Keratinocyte (primary cell): ENCODE data around the gene ALOX5AP. TPM values are rescaled to one million over a fixed set of nuclear protein-coding genes. Genes with fewer than 3 reads are reported as not detected.

Experiments used
- DNase-seq: peaks from one replicate; pipeline ENCODE4 v3.0.0-alpha.2; 2011; ENCODE audit warnings: low read depth, missing footprints, low spot score
- FAIRE-seq: peaks from 2 replicates; lab custom pipeline; 2011; peaks lifted over from hg19 to GRCh38; lab: Jason Lieb, UNC
- H2AFZ ChIP-seq: 2 replicates; pipeline ENCODE4 v1.6.0; 2012; ENCODE audit warnings: low read length, control low read depth, inconsistent platforms; ENCODE audit not compliant: control insufficient read depth
- H3K27ac ChIP-seq: 2 replicates; pipeline ENCODE4 v1.5.1; 2011; ENCODE audit warnings: low read length; ENCODE audit not compliant: control insufficient read depth, insufficient read depth
- H3K27me3 ChIP-seq: 3 replicates; pipeline ENCODE4 v1.6.0; 2011; ENCODE audit warnings: low read length; ENCODE audit not compliant: control insufficient read depth, insufficient read depth; ENCODE audit errors: extremely low read depth
- H3K36me3 ChIP-seq, 2 experiments: 2 replicates in 1 of 2; 3 replicates in 1 of 2; pipeline ENCODE4 v1.5.1; 2011; ENCODE audit warnings: low read length in 2 of 2, mild to moderate bottlenecking in 1 of 2; ENCODE audit not compliant: control insufficient read depth in 2 of 2, insufficient read depth in 2 of 2; ENCODE audit errors: extremely low read depth in 1 of 2
- H3K4me1 ChIP-seq: 3 replicates; pipeline ENCODE4 v1.5.1; 2011; ENCODE audit warnings: low read length; ENCODE audit not compliant: control insufficient read depth, insufficient read depth; ENCODE audit errors: extremely low read depth
- H3K4me2 ChIP-seq: 3 replicates; pipeline ENCODE4 v1.6.0; 2011; ENCODE audit warnings: low read depth, low read length; ENCODE audit not compliant: control insufficient read depth, insufficient read depth; ENCODE audit errors: extremely low read depth
- H3K4me3 ChIP-seq, 3 experiments: fragments of 200-600 bp in 1 of 3; sonication (generic) in 1 of 3; 2 replicates in 2 of 3; 3 replicates in 1 of 3; pipeline ENCODE4 v1.5.1; 2011 to 2016; ENCODE audit warnings: low read length in 3 of 3, mild to moderate bottlenecking in 3 of 3, control low read depth in 2 of 3, inconsistent platforms in 1 of 3, low read depth in 1 of 3, mixed read lengths in 1 of 3, mixed run types in 1 of 3, moderate library complexity in 1 of 3; ENCODE audit not compliant: control insufficient read depth in 2 of 3, insufficient read depth in 2 of 3; ENCODE audit errors: extremely low read depth in 1 of 3
- H3K79me2 ChIP-seq: 2 replicates; pipeline ENCODE4 v1.6.0; 2012; ENCODE audit warnings: low read length; ENCODE audit not compliant: control insufficient read depth, insufficient read depth
- H3K9ac ChIP-seq: 3 replicates; pipeline ENCODE4 v1.6.0; 2011; ENCODE audit warnings: low read length; ENCODE audit not compliant: control insufficient read depth, insufficient read depth; ENCODE audit errors: extremely low read depth
- H3K9me1 ChIP-seq: 3 replicates; pipeline ENCODE4 v1.6.0; 2011; ENCODE audit warnings: low read length; ENCODE audit not compliant: control insufficient read depth, insufficient read depth; ENCODE audit errors: extremely low read depth
- H3K9me3 ChIP-seq: 2 replicates; pipeline ENCODE4 v1.5.1; 2012; ENCODE audit warnings: low read depth, low read length; ENCODE audit not compliant: control insufficient read depth
- H4K20me1 ChIP-seq: 3 replicates; pipeline ENCODE4 v1.6.0; 2011; ENCODE audit warnings: low read length; ENCODE audit not compliant: control insufficient read depth, insufficient read depth; ENCODE audit errors: extremely low read depth
- EZH2 ChIP-seq: IDR thresholded peaks from one replicate; pipeline ENCODE4 v1.6.1; 2012; ENCODE audit warnings: inconsistent platforms, mild to moderate bottlenecking, low read length, moderate library complexity
- dilution Hi-C: fragments of 300-500 bp; cut with MboI; formaldehyde crosslinking; loops from one replicate; pipeline ENCODE4 v1.7.0; 2020; ENCODE audit warnings: low sequenced_read_pairs; ENCODE audit not compliant: extremely low pct_ligation_motif_present
- polyA plus RNA-seq, 5 experiments: library from polyadenylated mRNA; depleted of rRNA in 3 of 5; stranded (reverse) in 3 of 5; stranded (forward) in 1 of 5; unstranded in 1 of 5; fragments of >200 nt; gene quantifications; 1 replicate in 1 of 5; 2 replicates in 3 of 5; 3 replicates in 1 of 5; pipeline versions ENCODE4 v1.2.1 to v1.2.3, GENCODE V29; 2011 to 2012; ENCODE audit warnings: missing spikeins in 2 of 5, low read depth in 1 of 5, low replicate concordance in 1 of 5
- TF ChIP-seq, protein P1 (sequence below), 3 experiments: IDR thresholded peaks in 1 of 3; conservative IDR thresholded peaks in 1 of 3; optimal IDR thresholded peaks in 1 of 3; 2 replicates in 2 of 3; 3 replicates in 1 of 3; pipeline versions ENCODE3 to v1.5.1; 2011; ENCODE audit warnings: low read length in 3 of 3, mild to moderate bottlenecking in 3 of 3, moderate library complexity in 2 of 3, control low read depth in 1 of 3, inconsistent platforms in 1 of 3; ENCODE audit not compliant: insufficient read depth in 2 of 3; ENCODE audit errors: extremely low read depth in 1 of 3

ALOX5AP gene
- polyA plus RNA-seq, 1 donor (not counting 4 experiments of a cell fraction or from before 2014, with no cell fraction given) = 0.31 TPM

GRCh38 chr13:30730526-30730925 is 4.8 kb upstream of the ALOX5AP start:
- FAIRE-seq (no peak), DNase-seq (no peak)
- Histone ChIP-seq H3K27me3 (no peaks in the 10 kb centered on the region), H2AFZ (no peak overlapping the region), H3K4me1 (peaks cover 19% of the 10 kb centered on the region), H3K4me3 (no peak overlapping the region), H4K20me1 (no peaks in the 10 kb centered on the region), H3K4me2 (no peak overlapping the region), H3K27ac (no peak overlapping the region), H3K9me3 (no peaks in the 10 kb centered on the region), H3K9me1 (no peaks in the 10 kb centered on the region), H3K9ac (no peak overlapping the region), H3K79me2 (no peaks in the 10 kb centered on the region), H3K36me3 (no peaks in the 10 kb centered on the region)
- dilution Hi-C loops = no loop called here
- TF ChIP-seq, protein P1, sequence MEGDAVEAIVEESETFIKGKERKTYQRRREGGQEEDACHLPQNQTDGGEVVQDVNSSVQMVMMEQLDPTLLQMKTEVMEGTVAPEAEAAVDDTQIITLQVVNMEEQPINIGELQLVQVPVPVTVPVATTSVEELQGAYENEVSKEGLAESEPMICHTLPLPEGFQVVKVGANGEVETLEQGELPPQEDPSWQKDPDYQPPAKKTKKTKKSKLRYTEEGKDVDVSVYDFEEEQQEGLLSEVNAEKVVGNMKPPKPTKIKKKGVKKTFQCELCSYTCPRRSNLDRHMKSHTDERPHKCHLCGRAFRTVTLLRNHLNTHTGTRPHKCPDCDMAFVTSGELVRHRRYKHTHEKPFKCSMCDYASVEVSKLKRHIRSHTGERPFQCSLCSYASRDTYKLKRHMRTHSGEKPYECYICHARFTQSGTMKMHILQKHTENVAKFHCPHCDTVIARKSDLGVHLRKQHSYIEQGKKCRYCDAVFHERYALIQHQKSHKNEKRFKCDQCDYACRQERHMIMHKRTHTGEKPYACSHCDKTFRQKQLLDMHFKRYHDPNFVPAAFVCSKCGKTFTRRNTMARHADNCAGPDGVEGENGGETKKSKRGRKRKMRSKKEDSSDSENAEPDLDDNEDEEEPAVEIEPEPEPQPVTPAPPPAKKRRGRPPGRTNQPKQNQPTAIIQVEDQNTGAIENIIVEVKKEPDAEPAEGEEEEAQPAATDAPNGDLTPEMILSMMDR (optimal IDR thresholded peaks at IDR 0.05 in 1 of 3, IDR thresholded peaks at IDR 0.05 in 1 of 3, conservative IDR thresholded peaks at IDR 0.05 in 1 of 3; ENCODE audit: extremely low read depth in 1 of 3, insufficient read depth in 2 of 3, low read length in 3 of 3) = no peak
- TF ChIP-seq EZH2 = no peak

DNA sequence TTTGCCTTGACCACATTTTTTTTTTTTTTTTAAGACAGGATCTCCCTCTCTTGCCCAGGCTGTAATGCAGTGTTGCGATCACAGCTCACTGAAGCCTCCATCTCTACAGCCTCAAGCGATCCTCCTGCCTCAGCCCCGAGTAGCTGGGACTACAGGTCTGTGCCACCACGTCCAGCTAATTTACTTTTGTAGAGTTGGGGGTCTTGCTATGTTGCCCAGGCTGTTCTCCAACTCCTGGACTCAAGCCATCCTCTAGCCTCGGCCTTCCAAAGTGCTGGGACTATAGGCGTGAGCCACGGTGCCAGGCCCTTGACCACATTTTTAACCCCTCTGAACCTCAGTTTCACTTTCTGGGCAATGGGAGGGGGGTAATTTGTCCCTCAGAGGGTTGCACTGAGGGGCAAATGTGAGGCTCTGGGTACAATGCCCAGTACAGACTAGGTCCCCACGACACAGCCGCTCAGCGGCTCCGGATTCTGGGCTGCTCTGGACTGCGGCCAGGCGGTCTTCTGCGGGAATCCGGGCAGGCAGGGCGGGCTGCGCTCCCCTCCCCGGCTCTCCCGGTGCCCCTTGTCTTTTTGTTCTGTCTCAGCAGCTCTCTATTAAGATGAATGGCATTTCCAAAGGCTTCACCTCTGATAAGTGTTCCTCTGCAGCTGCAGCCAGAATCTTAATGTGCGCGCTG is 3.8 kb upstream of the ALOX5AP start:
- no peak for FAIRE-seq
- dilution Hi-C loops = no loop called here
- no peaks in the 10 kb centered on the region for H4K20me1 ChIP-seq

More for the DNA sequence above, 3.8 kb upstream of the ALOX5AP start:
- Histone ChIP-seq H3K79me2 (no peaks in the 10 kb centered on the region), H3K4me2 (no peak overlapping the region), H3K9me1 (no peaks in the 10 kb centered on the region), H3K27ac (no peak overlapping the region), H3K27me3 (no peaks in the 10 kb centered on the region), H3K4me3 (no peak overlapping the region), H2AFZ (no peak overlapping the region), H3K4me1 (peaks cover 19% of the 10 kb centered on the region), H3K9me3 (no peaks in the 10 kb centered on the region), H3K9ac (no peak overlapping the region), H3K36me3 (no peaks in the 10 kb centered on the region)
- no peak for DNase-seq
- no peak for TF ChIP-seq EZH2
- TF ChIP-seq, protein P1 (optimal IDR thresholded peaks at IDR 0.05 in 1 of 3, IDR thresholded peaks at IDR 0.05 in 1 of 3, conservative IDR thresholded peaks at IDR 0.05 in 1 of 3; ENCODE audit: extremely low read depth in 1 of 3, insufficient read depth in 2 of 3, low read length in 3 of 3) = no peak
